Activated T-cell treated with anti-CD3 and anti-CD28 coated beads, Interleukin-2, amount 50 U/mL, for 4 hours (primary cell): ENCODE results near the gene FREM1. TPM values are rescaled to one million over a fixed set of nuclear protein-coding genes. Genes with fewer than 3 reads are reported as not detected.

Experiments used
- ATAC-seq, 2 donors: fragments of 200-7000 bp; cut with Tn5 transposase; one replicate each; pipeline ENCODE4 v1.10.0; 2021
- DNase-seq: peaks from one replicate; pipeline ENCODE4 v3.0.0-alpha.2; 2020
- H3K27me3 Mint-ChIP-seq: one replicate; pipeline ENCODE4 v1.8.0; 2021; ENCODE audit warnings: low read depth, mixed read lengths
- H3K36me3 Mint-ChIP-seq: one replicate; pipeline ENCODE4 v1.8.0; 2022; ENCODE audit warnings: mixed read lengths; ENCODE audit not compliant: insufficient read depth
- H3K4me1 Mint-ChIP-seq: one replicate; pipeline ENCODE4 v1.8.0; 2021; ENCODE audit warnings: low read depth, mixed read lengths
- H3K4me3 Mint-ChIP-seq: one replicate; pipeline ENCODE4 v1.8.0; 2021; ENCODE audit warnings: mild to moderate bottlenecking, moderate library complexity, mixed read lengths
- H3K9me3 Mint-ChIP-seq: one replicate; pipeline ENCODE4 v1.8.0; 2021; ENCODE audit warnings: mixed read lengths
- total RNA-seq, 3 donors: library from RNA; stranded (reverse); gene quantifications; one replicate each; pipeline ENCODE4 v1.2.1, GENCODE V29; 2021

FREM1 gene
- total RNA-seq, 3 donors from 2014 or later, result 0.11 to 0.14 TPM; not detected in 1

DNA sequence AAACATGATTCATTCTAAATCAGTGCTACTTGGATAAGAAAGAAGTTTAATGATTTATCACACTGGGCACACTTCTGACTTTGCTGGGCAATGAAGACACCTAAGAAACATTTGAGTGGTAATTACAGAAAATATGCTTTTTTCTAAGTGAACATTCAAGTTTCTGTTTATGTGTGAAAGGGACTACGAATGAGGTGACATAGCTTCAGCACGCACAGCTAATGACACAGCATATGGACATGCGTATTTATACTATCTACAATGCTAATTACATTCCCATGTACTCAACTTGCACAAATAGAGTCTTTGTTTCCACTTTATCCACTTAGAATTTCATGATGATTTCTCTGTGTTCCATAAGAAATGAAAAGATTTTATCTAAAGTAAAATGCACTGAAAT is 40.6 kb downstream of the FREM1 start:
- no peaks in the 10 kb centered on the region for H3K4me1 Mint-ChIP-seq
- no peak overlapping the region for H3K4me3 Mint-ChIP-seq
- no peaks in the 10 kb centered on the region for H3K36me3 Mint-ChIP-seq
- H3K9me3 Mint-ChIP-seq, result no peaks in the 10 kb centered on the region
- no peak for DNase-seq
- no peak for ATAC-seq
- no peaks in the 10 kb centered on the region for H3K27me3 Mint-ChIP-seq

- ATAC-seq (no peak), DNase-seq (no peak)
- Mint-ChIP-seq H3K36me3 (no peaks in the 10 kb centered on the region), H3K4me3 (no peak overlapping the region), H3K9me3 (no peaks in the 10 kb centered on the region), H3K27me3 (no peaks in the 10 kb centered on the region), H3K4me1 (no peaks in the 10 kb centered on the region)
Measured at GRCh38 chr9:14868772-14869583, 41.2 kb downstream of the FREM1 start.

GRCh38 chr9:14868418-14868771 is 41.8 kb downstream of the FREM1 start:
- Mint-ChIP-seq H3K36me3 (no peaks in the 10 kb centered on the region), H3K27me3 (no peaks in the 10 kb centered on the region), H3K9me3 (no peaks in the 10 kb centered on the region), H3K4me1 (no peaks in the 10 kb centered on the region), H3K4me3 (no peak overlapping the region)
- ATAC-seq, result no peak
- DNase-seq, result no peak

DNA sequence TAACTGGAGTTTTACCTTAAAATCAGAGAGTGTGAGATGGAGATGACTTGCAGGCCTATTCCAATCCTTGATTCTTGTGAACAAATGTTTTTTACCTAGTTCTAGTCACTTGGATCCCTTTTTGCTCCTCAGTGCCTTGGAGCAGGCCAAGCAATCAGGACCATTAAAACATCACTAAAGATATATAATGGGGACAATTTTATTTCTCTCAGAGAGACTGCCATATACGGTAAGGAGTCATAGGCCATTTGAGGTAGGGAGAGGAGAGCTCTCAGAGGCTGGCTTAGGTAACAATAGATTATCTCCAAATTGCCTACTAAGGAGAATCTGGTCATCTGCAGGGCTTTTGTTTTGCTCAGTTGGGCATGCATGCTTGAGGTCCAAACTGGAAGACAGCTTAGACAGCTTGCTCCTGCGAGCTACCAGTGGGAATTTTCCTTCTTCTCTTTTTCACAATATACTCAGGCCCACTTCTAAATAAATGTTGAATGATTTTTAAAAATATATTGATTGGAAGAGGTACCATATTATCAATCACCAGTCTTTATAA is 44.0 kb downstream of the FREM1 start:
- Mint-ChIP-seq H3K27me3 (no peaks in the 10 kb centered on the region), H3K9me3 (no peaks in the 10 kb centered on the region), H3K4me1 (no peaks in the 10 kb centered on the region), H3K36me3 (no peaks in the 10 kb centered on the region), H3K4me3 (no peak overlapping the region)
- no peak for DNase-seq
- ATAC-seq, result no peak

GRCh38 chr9:14864309-14864708 is 45.9 kb downstream of the FREM1 start:
- Mint-ChIP-seq H3K36me3 (no peaks in the 10 kb centered on the region), H3K9me3 (no peaks in the 10 kb centered on the region)

DNA sequence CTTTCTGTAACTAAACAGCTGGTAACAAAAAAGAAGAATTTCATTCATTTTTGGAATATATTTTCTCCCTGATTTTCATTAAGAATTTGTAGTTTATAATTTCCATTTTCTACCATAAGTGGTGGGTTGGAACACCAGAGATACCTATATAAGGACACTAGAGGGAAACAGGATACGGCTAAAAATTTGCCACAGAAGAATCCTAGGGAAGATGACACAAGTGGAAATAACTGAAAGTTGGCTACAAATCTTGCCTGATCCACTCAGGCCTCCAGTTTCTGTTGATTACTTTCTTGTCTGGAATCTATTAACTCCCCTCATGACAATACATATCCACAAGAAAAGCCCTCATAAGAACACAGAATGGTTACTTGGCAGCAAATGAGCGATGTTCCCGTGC is 46.8 kb downstream of the FREM1 start:
- no peaks in the 10 kb centered on the region for H3K9me3 Mint-ChIP-seq
- no peak for ATAC-seq
- H3K4me1 Mint-ChIP-seq, result no peaks in the 10 kb centered on the region
- H3K36me3 Mint-ChIP-seq, result no peaks in the 10 kb centered on the region
- H3K27me3 Mint-ChIP-seq, result no peaks in the 10 kb centered on the region
- no peak overlapping the region for H3K4me3 Mint-ChIP-seq
- DNase-seq, result no peak

More at GRCh38 chr9:14864309-14864708, 45.9 kb downstream of the FREM1 start:
- Mint-ChIP-seq H3K4me3 (no peak overlapping the region), H3K4me1 (no peaks in the 10 kb centered on the region), H3K27me3 (no peaks in the 10 kb centered on the region)
- no peak for ATAC-seq
- DNase-seq, result no peak

- H3K9me3 Mint-ChIP-seq, result no peaks in the 10 kb centered on the region
- peaks cover 3% of the 10 kb centered on the region for H3K27me3 Mint-ChIP-seq
- H3K36me3 Mint-ChIP-seq, result no peaks in the 10 kb centered on the region
- DNase-seq (no peak), ATAC-seq (no peak)
- no peak overlapping the region for H3K4me3 Mint-ChIP-seq
- H3K4me1 Mint-ChIP-seq, result no peaks in the 10 kb centered on the region
Measured at GRCh38 chr9:14857449-14858305, 52.6 kb downstream of the FREM1 start.

DNA sequence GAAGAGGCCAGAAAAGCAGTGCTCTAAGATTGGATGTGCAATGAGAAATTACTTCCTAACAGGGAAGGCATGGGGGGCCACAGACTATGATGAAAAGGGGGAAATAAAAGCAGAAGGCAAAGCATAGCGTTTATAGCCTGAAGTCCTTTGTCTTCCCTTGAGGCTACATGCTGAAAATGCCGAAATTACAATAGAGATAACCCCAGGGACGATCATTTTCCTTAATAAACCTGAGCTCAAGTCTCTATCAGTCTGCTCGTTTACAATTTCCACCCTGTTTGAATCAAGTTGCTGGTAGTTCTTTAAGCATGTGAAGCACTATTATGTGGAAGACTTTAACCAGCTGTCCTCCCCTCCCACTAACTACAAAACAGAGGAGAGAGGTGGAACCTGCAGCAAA is 60.4 kb downstream of the FREM1 start:
- no peak overlapping the region for H3K4me3 Mint-ChIP-seq
- no peaks in the 10 kb centered on the region for H3K9me3 Mint-ChIP-seq
- no peaks in the 10 kb centered on the region for H3K36me3 Mint-ChIP-seq
- no peak for DNase-seq
- H3K4me1 Mint-ChIP-seq, result no peaks in the 10 kb centered on the region
- ATAC-seq, result no peak
- peaks cover 15% of the 10 kb centered on the region for H3K27me3 Mint-ChIP-seq

GRCh38 chr9:14849296-14849695 is 60.9 kb downstream of the FREM1 start:
- H3K4me3 Mint-ChIP-seq, result no peak overlapping the region
- H3K36me3 Mint-ChIP-seq, result no peaks in the 10 kb centered on the region
- H3K9me3 Mint-ChIP-seq, result no peaks in the 10 kb centered on the region
- DNase-seq (no peak), ATAC-seq (no peak)
- no peaks in the 10 kb centered on the region for H3K4me1 Mint-ChIP-seq
- peaks cover 15% of the 10 kb centered on the region for H3K27me3 Mint-ChIP-seq

DNA sequence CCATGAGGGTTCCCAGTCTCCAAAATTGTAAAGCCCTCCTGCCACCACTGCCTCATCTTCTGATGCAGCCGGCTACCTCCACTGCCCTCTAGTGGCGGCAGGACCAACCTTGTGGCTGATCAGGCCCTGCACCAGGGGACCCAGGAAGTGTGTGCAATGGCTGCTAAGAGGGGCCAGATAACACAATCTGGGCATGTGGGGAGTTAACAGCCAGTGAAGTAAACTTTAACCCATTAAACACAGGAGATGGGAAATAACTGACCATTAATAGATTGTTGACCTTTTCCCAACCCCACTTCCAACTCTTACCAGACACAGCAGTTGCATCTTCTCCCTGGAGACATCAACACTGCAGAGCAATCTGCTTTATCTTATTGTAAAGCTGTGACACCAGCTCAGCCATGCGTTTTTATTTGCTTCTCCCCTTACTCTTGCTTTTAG is 63.3 kb downstream of the FREM1 start:
- ATAC-seq, result peak; percentile 46 to 70
- H3K36me3 Mint-ChIP-seq, result no peaks in the 10 kb centered on the region
- no peaks in the 10 kb centered on the region for H3K9me3 Mint-ChIP-seq
- peaks cover 12% of the 10 kb centered on the region for H3K27me3 Mint-ChIP-seq
- H3K4me3 Mint-ChIP-seq, result no peak overlapping the region
- H3K4me1 Mint-ChIP-seq, result no peaks in the 10 kb centered on the region
- DNase-seq, result peak; percentile 11

DNA sequence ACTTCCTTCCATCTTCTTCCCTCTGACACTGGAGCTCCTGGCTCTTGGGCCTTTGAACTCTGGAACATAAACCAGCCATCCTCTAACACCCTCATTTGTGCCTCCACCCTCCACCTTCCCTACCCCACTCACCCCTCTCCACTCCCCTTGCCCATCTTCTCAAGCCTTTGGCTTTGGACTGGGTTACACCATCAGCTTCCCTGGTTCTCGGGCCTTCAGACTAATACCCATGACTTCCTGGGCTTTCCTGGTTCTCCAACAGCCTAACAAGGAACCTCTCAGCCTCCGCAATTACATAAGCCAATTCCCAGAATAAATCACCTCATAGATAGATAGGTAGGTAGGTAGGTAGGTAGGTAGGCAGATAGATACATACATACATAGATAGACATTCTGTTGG is 67.1 kb downstream of the FREM1 start:
- Mint-ChIP-seq H3K27me3 (peaks cover 4% of the 10 kb centered on the region), H3K4me3 (no peak overlapping the region), H3K9me3 (no peaks in the 10 kb centered on the region), H3K36me3 (no peaks in the 10 kb centered on the region), H3K4me1 (no peaks in the 10 kb centered on the region)
- ATAC-seq (no peak), DNase-seq (no peak)

GRCh38 chr9:14842269-14842668 is 68.0 kb downstream of the FREM1 start:
- no peaks in the 10 kb centered on the region for H3K36me3 Mint-ChIP-seq
- DNase-seq (no peak), ATAC-seq (no peak)
- peaks cover 4% of the 10 kb centered on the region for H3K27me3 Mint-ChIP-seq
- H3K9me3 Mint-ChIP-seq, result no peaks in the 10 kb centered on the region
- no peaks in the 10 kb centered on the region for H3K4me1 Mint-ChIP-seq
- H3K4me3 Mint-ChIP-seq, result no peak overlapping the region

- no peaks in the 10 kb centered on the region for H3K27me3 Mint-ChIP-seq
- H3K36me3 Mint-ChIP-seq, result no peaks in the 10 kb centered on the region
- no peak for DNase-seq
- H3K4me3 Mint-ChIP-seq, result no peak overlapping the region
- H3K4me1 Mint-ChIP-seq, result no peaks in the 10 kb centered on the region
- ATAC-seq, result no peak
- no peaks in the 10 kb centered on the region for H3K9me3 Mint-ChIP-seq
Measured at GRCh38 chr9:14838701-14839100, 71.5 kb downstream of the FREM1 start.

GRCh38 chr9:14836885-14837284 is 73.3 kb downstream of the FREM1 start:
- H3K27me3 Mint-ChIP-seq, result no peaks in the 10 kb centered on the region
- no peaks in the 10 kb centered on the region for H3K36me3 Mint-ChIP-seq
- ATAC-seq, result no peak
- no peak for DNase-seq
- no peaks in the 10 kb centered on the region for H3K9me3 Mint-ChIP-seq
- H3K4me3 Mint-ChIP-seq, result no peak overlapping the region
- H3K4me1 Mint-ChIP-seq, result no peaks in the 10 kb centered on the region
